Spinal cord (tissue), 10 donors: ENCODE data around the gene SORCS2. TPM values are rescaled to one million over a fixed set of nuclear protein-coding genes. Genes with fewer than 3 reads are reported as not detected.

Source experiments
- DNase-seq, 6 donors: peaks; one replicate each; pipeline versions ENCODE4 v3.0.0 to v3.0.0-alpha.2; 2013 to 2015; ENCODE audit warnings: low spot score in 6 of 6, low read depth in 4 of 6
- H3K27ac ChIP-seq: one replicate; pipeline ENCODE4 v1.5.1; 2013; ENCODE audit warnings: low read depth, low read length, control low read depth
- H3K27me3 ChIP-seq: one replicate; pipeline ENCODE4 v1.6.1; 2013; ENCODE audit warnings: low read length; ENCODE audit not compliant: control insufficient read depth, insufficient read depth
- H3K36me3 ChIP-seq: one replicate; pipeline ENCODE4 v1.6.1; 2013; ENCODE audit warnings: low read length; ENCODE audit not compliant: control insufficient read depth, insufficient read depth
- H3K4me1 ChIP-seq: one replicate; pipeline ENCODE4 v1.6.1; 2013; ENCODE audit warnings: low read length; ENCODE audit not compliant: control insufficient read depth, insufficient read depth
- H3K4me3 ChIP-seq: one replicate; pipeline ENCODE4 v1.5.1; 2013; ENCODE audit warnings: low read depth, low read length, control low read depth
- H3K9me3 ChIP-seq: one replicate; pipeline ENCODE4 v1.6.1; 2013; ENCODE audit warnings: low read length; ENCODE audit not compliant: control insufficient read depth, insufficient read depth
- WGBS: methylation state at CpG from one replicate; pipeline ENCODE4 v1.1.5; 2013; ENCODE audit warnings: missing lambda C conversion rate; ENCODE audit not compliant: insufficient coverage; 5-methylcytosine and 5-hydroxymethylcytosine counted together
- polyA plus RNA-seq, 2 donors: library from polyadenylated mRNA; unstranded; fragments of 120-200 nt; gene quantifications; one replicate each; pipeline ENCODE4 v1.2.1, GENCODE V29; 2013; ENCODE audit not compliant: insufficient read length in 2 of 2
- total RNA-seq, 2 donors: library from RNA; depleted of rRNA in 1 of 2; stranded (reverse); fragments of 120-200 nt in 1 of 2; fragments of >200 nt in 1 of 2; gene quantifications; one replicate each; pipeline versions ENCODE4 v1.2.3 to v1.2.4, GENCODE V29; 2013 to 2014
- donor health status: healthy.

Gene SORCS2
- total and polyA plus RNA-seq, 4 donors = 7.3 to 24.8 (median 16.5) TPM

- DNase-seq = no peak
- WGBS = 63% methylated on average over 8 of the region's 8 CpGs
- H3K4me3 ChIP-seq = no peak overlapping the region
- H3K9me3 ChIP-seq = no peaks in the 10 kb centered on the region
- H3K36me3 ChIP-seq = peaks cover 36% of the 10 kb centered on the region
- H3K27me3 ChIP-seq = no peaks in the 10 kb centered on the region
- peaks cover 6% of the 10 kb centered on the region for H3K4me1 ChIP-seq
- no peak overlapping the region for H3K27ac ChIP-seq
These were observed 591.2 kb downstream of the SORCS2 start for GRCh38 chr4:7783541-7783940.

GRCh38 chr4:7784131-7784870 is 592.0 kb downstream of the SORCS2 start:
- peaks cover 5% of the 10 kb centered on the region for H3K4me1 ChIP-seq
- peaks cover 40% of the 10 kb centered on the region for H3K36me3 ChIP-seq
- H3K27me3 ChIP-seq = no peaks in the 10 kb centered on the region
- H3K9me3 ChIP-seq = no peaks in the 10 kb centered on the region
- DNase-seq = no peak
- no peak overlapping the region for H3K27ac ChIP-seq
- H3K4me3 ChIP-seq = no peak overlapping the region
- 89% methylated on average over 9 of the region's 14 CpGs for WGBS

- Histone ChIP-seq H3K9me3 (no peaks in the 10 kb centered on the region), H3K4me1 (peaks cover 9% of the 10 kb centered on the region), H3K27me3 (no peaks in the 10 kb centered on the region), H3K36me3 (peaks cover 43% of the 10 kb centered on the region), H3K27ac (no peak overlapping the region), H3K4me3 (no peak overlapping the region)
- DNase-seq = no peak
- 74% methylated on average over 6 of the region's 11 CpGs for WGBS
These were observed 592.7 kb downstream of the SORCS2 start for GRCh38 chr4:7785017-7785416.

DNA sequence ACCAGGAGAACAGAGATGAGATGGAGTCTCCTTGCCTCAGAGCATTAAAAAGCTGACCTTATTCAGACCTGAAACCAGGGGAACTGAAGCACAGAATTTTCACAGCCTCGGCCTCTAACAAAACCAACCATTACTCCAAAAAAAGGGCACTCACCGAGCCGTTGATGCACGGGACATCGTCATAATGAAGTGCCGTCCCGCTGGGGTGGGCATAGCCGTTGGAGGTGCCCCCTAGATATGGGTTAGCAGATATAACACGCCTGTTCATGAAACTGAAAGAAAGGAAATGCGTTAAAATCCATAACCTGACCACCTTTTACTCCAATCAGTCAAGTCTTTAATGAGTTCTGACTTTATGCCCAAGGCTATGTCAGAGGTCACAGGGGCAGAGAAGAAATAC is 593.7 kb downstream of the SORCS2 start:
- Histone ChIP-seq H3K36me3 (peaks cover 43% of the 10 kb centered on the region), H3K9me3 (no peaks in the 10 kb centered on the region), H3K4me1 (peaks cover 9% of the 10 kb centered on the region), H3K27me3 (no peaks in the 10 kb centered on the region), H3K4me3 (no peak overlapping the region), H3K27ac (no peak overlapping the region)
- no peak for DNase-seq
- 88% methylated on average over 8 of the region's 10 CpGs for WGBS

- no peak overlapping the region for H3K27ac ChIP-seq
- H3K36me3 ChIP-seq = peaks cover 42% of the 10 kb centered on the region
- H3K4me1 ChIP-seq = peaks cover 9% of the 10 kb centered on the region
- no peaks in the 10 kb centered on the region for H3K27me3 ChIP-seq
- 82% methylated on average over 10 of the region's 10 CpGs for WGBS
- no peak overlapping the region for H3K4me3 ChIP-seq
- DNase-seq = no peak
- H3K9me3 ChIP-seq = no peaks in the 10 kb centered on the region
These were observed 594.2 kb downstream of the SORCS2 start for GRCh38 chr4:7786517-7786916.

DNA sequence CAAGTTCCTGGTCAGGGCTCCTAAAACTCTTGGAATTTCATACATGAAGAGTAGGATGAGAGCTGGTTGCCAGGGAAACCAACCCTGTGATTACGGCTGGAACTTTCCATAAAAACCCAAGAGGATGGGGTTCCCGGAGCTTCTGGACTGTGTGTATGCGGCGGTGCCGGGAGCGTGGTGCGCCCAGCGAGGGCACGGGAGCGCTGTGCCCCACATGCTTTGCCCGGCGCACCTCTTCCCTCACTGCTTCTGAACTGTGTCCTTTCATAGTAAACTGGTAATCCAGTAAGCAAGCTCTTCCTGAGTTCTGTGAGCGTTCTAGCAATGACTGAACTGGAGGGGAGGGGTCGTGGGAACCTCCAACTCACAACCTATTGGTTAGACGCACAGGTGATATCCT is 594.7 kb downstream of the SORCS2 start:
- Histone ChIP-seq H3K36me3 (peaks cover 40% of the 10 kb centered on the region), H3K27ac (no peak overlapping the region), H3K27me3 (no peaks in the 10 kb centered on the region), H3K4me1 (peaks cover 5% of the 10 kb centered on the region), H3K4me3 (no peak overlapping the region), H3K9me3 (no peaks in the 10 kb centered on the region)
- 92% methylated on average over 10 of the region's 15 CpGs for WGBS
- DNase-seq = no peak

- Histone ChIP-seq H3K4me3 (no peak overlapping the region), H3K36me3 (peaks cover 39% of the 10 kb centered on the region), H3K27me3 (no peaks in the 10 kb centered on the region), H3K4me1 (peaks cover 3% of the 10 kb centered on the region), H3K27ac (no peak overlapping the region), H3K9me3 (no peaks in the 10 kb centered on the region)
- WGBS = 96% methylated on average over 28 of the region's 30 CpGs
- DNase-seq = no peak
These were observed 595.4 kb downstream of the SORCS2 start for GRCh38 chr4:7787681-7788141.

GRCh38 chr4:7788193-7788592 is 595.9 kb downstream of the SORCS2 start:
- H3K4me1 ChIP-seq = peaks cover 3% of the 10 kb centered on the region
- WGBS = 88% methylated on average over 8 of the region's 17 CpGs
- H3K27ac ChIP-seq = no peak overlapping the region
- no peak for DNase-seq
- peaks cover 39% of the 10 kb centered on the region for H3K36me3 ChIP-seq
- H3K9me3 ChIP-seq = no peaks in the 10 kb centered on the region
- no peak overlapping the region for H3K4me3 ChIP-seq
- no peaks in the 10 kb centered on the region for H3K27me3 ChIP-seq

- WGBS = 80% methylated on average over 12 of the region's 13 CpGs
- no peaks in the 10 kb centered on the region for H3K27me3 ChIP-seq
- peaks cover 38% of the 10 kb centered on the region for H3K36me3 ChIP-seq
- no peak overlapping the region for H3K27ac ChIP-seq
- peaks cover 3% of the 10 kb centered on the region for H3K4me1 ChIP-seq
- no peak for DNase-seq
- no peak overlapping the region for H3K4me3 ChIP-seq
- no peaks in the 10 kb centered on the region for H3K9me3 ChIP-seq
These were observed 596.5 kb downstream of the SORCS2 start for GRCh38 chr4:7788694-7789425.

GRCh38 chr4:7790023-7790422 is 597.7 kb downstream of the SORCS2 start:
- H3K4me1 ChIP-seq = peaks cover 3% of the 10 kb centered on the region
- no peak overlapping the region for H3K27ac ChIP-seq
- WGBS = no CpG with 5 or more reads among the region's 2 CpGs
- no peak overlapping the region for H3K4me3 ChIP-seq
- no peaks in the 10 kb centered on the region for H3K27me3 ChIP-seq
- H3K9me3 ChIP-seq = no peaks in the 10 kb centered on the region
- no peak for DNase-seq
- H3K36me3 ChIP-seq = peaks cover 29% of the 10 kb centered on the region
